Activated T-helper 1 cell treated with anti-CD3 and anti-CD28 coated beads, Interleukin-2, amount 50 U/mL, for 16 hours (primary cell): ENCODE measurements around the gene LINC01488.

Source experiments
- DNase-seq, 2 donors: peaks; one replicate each; pipeline ENCODE4 v3.0.0-alpha.2; 2020; ENCODE audit warnings: low read depth in 1 of 2, low spot score in 1 of 2

The LINC01488 gene

DNA sequence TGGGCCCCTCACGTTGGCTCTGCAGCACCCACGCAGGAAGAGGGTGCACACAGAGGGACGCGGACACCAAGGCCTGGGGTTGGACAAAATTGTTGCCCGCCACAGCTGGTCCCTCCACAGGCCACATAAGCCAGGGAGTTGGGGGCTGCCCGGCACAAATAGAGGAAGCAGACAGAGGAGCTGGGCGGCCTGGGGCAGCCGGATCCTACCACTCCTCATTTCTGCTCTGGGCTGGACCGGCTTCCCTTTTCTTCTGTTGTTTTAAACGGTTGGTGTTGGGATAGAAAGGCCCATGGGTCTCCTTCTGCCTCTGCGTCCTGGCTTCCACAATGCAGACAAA is 36.4 kb upstream of the LINC01488 start:
- DNase-seq, result no peak

DNA sequence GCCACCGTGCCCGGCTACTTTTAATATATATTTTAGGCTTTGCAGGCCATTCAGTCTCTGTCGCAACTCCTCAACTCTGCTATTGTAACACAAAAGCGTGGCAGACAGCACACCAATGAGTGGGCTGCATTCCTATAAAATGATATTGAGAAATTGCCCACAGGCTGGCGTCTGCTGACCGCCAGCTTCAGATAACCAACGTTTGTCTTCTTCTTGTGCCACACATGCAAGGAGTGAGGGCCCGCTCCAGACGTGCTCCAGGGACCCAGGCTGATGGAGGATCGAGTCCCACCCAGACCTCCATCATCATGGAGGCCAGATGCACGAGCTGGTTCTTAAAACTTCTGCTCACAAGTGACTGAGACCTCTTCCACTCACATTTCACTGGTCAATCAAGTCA is 35.4 kb upstream of the LINC01488 start:
- no peak for DNase-seq

DNA sequence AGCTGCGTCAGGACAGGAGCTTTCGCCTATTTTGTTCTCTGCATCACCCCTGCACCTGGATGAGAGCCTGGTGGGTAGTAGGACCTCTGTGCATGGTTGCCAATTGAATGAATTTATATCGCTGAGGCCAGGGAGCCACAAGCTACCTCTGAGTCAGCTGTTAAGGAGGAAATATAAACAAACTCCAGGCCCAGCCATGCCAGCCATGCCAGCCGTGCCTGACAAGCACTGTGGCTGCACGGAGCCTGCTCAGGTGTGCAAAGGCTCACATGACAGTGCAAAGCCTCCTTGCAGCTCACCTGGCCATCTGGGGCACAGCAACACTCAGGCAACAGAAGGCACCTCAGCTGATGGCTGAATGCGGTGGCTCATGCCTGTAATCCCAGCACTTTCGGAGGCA is 33.7 kb upstream of the LINC01488 start:
- no peak for DNase-seq

DNA sequence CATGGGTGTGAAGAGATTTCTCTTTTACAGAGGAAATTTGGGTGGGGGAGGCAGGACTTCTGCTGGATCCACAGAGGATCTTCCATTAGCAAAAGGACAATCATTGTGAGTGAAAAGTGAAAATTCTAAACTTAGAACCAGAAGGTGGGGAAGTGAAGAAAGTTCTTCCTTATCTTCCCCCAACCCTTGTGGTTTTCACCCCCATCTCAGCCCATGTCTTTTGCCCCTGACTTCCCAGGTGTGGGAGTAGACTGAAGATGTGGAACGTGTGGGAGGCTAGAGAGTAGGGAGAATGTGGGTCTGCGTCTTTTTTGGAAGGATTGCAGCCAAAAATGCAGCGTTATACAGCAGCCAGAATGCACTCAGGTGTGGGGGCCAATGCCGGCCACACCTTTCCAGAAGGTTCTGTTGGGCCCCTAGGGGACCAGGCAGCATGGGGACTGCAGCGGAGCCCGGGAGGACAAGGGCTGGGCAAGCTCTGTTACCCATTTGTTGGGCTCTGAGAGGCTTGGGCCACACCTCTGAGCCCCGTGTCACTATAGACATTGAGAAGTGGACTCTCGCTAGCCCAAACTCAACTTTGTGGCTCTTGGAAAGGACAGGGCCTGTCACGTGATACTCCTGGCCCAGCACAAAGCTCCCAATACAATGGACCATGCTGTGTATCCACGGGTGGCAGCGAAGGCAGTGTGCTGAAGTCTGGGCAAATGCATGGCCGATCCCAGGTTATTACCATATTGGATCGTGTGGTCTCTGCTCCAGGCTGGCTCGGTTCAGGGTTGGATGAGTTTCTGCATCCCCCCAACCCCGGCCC is 32.8 kb upstream of the LINC01488 start:
- no peak for DNase-seq

DNA sequence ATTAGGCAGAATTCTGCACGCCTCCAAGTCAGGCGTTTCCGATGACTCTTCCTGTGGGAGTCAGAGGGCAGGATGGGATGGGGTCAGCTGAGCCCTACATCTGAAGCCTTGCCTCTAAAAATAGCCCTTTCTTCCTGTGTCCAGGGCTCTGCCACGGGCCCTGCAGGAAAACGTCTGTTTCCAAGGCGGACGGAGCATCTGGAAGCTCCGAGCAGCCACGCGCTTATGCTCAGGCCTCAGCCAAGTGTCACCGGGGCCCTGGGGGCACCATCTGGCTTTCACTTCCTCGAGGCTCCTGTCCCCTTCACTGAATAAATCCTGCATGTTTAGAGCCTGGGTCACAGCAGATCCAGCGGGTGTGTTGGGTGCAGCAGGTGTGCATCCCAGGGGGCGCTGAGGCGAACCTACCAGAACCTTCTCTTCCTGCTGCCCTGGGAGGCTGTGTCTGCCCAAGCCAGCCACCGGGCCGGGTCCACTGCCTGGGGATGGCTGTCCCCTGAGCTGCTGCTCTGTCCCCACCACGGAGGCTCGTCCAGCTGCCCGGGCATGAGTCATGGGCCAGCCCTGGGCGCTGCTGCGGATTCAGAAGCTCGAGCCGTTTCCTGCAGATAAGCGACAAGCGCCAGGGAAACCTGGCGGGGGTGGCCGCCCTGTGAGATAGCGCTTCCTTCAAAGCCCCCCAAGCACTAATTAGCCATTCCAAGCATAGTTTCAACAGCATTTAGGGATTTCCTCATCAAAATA is 32.0 kb upstream of the LINC01488 start:
- DNase-seq, result no peak

DNA sequence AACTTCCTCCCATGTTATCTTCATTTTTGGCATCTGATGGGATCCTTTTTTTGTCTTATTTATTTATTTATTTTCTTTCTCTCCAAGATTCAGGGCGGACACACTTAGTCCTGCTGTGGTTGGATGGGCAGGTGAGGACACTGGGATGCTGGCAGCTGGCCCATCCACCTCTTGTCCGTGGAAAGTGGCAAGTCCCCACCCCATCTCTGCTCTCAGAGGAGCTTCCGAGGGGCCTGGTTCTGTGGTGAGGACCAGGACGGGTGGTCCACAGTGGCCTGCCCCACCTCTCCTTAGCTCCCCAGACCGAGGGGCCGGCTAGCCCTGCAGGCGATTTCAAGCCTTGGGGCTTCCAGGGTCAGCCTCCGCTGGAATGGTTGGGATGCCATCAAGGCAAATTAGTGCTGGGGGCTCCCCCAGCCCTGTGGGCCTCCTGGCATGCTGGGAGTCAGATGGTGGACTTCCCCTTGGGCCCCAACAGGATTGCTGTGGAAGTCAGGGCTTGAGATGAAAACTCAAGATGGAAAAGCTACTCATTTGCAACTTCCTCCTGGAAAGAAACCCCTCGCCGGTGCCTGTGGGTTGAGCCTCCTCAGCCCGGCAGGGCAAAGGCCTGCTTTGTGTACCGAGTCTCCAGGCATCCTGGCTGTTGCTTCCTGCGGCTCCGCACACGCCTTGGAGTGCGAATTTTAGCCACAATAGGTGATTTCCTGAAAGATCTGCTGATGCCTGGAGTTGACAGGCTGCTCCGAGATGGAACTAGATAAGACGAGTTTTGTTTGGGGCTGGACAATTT is 31.2 kb upstream of the LINC01488 start:
- no peak for DNase-seq

DNA sequence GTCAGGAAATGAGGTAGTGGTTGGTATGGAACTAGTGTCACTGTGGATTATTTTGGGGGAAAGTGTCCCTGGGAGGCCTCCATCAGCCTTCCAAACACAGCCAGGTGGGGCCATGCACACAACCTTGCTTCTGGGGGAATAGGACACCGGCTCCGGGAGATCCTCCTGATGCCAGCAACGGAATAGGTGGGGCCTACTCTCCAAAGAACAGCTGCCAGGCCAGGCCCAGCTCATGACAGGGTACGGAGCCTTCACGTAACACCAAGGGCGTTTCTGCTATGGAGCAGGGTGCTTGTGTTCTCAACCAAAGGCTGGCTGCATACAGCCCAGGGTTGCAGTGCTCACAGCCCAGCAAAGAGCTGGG is 30.6 kb upstream of the LINC01488 start:
- DNase-seq, result no peak

DNA sequence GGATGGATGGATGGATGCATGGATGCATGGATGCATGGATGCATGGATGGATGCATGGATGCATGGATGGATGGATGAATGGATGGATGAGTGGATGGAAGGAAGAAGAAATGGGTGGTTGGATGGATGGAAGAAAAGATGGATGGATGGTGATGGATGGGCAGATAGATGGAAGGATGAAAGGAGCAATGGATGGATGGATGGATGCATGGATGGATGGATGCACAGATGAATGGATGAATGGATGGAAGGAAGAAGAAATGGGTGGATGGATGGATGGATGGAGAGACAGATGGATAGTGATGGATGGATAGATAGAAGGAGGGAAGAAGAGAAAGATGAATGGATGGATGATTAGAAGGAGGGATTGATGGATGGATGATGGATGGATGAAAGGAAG is 30.2 kb upstream of the LINC01488 start:
- DNase-seq, result no peak

DNA sequence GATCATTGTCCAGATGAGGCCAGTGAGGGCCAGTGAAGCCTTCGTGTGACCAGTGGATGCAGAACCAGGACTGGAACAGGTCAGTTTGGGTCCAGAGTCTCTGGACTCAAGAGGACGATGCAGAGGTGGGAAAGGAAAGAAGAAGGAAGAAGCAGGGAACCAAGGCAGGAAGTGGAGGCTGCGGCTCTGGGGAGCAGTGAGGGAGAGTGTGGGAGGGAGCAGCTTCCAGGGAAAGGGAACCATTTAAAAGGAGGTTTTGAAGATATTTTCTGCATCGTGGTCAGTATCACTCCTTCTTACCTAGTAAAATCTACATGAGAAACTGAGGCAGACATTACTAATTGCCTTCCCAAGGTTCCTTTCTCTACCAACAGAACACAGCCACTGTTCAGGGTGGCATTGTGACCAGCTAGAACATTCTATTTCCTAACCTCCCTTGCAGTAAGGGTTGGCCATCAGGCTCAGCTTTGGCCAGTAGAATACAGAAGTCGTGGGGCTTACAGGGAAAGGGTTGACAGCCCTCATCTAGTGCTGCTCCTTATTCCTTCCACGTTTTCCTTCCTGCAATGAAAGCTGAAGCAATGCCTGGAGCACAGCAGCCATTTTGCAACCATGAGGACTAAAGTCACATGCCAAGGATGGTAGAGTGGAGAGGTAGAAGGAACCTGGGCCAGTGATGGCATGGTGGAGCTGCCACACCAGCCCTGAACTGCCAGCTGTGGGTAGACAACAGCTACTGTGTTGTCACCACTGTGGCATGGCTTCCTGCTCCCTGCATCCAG is 29.1 kb upstream of the LINC01488 start:
- no peak for DNase-seq

DNA sequence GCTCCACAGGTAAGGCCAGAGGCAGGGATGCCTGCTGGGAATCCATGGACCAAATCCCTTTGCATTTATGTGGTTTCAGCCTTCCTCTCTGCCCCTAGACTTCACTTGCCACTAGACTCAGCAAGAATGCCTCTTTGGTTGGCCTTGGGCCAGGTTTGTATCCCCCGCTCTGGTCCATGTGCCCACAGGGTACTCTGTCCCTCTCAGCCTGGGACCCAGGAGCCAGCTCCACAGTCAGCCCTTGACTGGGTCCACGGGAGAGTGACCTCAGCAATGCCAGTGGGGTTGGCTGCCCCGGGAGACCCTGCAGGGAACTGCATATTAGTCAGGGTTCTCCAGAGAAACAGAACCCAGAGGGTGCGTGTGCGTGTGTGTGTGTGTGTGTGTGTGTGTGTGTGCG is 28.3 kb upstream of the LINC01488 start:
- no peak for DNase-seq

DNA sequence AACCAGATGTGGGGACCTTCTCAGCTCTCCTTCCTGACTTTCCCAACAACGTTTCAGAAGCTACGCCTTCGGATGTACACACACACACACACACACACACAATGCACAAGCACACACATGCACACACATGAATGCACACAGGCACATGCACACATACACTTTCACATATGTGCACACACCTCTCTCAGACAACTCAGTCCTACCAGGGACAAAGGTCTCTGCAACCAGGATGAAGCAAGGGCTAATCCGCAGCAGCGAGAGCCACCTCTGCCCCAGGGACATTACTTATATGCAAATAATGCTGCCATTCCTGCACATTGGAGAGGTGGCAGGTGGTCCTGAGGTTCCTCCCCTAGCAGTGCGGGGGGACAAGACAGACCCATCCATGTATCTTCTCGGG is 27.4 kb upstream of the LINC01488 start:
- DNase-seq, result no peak

DNA sequence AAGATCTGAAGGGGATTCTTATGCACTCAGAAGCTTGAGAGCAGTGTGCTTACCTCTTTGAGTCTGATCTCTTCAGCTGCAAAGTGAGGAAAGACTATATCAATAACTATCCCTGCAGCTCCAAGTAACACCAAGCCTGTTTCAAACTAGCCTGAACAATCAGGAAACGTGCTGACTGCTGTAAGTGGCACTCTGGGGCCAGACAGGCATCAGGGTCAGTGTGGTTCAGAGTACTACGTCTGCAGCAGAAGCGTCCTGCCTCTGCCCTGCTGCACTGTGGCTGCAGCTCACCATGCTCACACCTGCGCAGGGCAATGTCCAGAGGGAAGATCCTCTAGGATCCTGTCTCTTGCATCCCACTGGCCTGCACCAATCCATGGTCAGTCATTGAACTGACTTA is 25.5 kb upstream of the LINC01488 start:
- no peak for DNase-seq

DNA sequence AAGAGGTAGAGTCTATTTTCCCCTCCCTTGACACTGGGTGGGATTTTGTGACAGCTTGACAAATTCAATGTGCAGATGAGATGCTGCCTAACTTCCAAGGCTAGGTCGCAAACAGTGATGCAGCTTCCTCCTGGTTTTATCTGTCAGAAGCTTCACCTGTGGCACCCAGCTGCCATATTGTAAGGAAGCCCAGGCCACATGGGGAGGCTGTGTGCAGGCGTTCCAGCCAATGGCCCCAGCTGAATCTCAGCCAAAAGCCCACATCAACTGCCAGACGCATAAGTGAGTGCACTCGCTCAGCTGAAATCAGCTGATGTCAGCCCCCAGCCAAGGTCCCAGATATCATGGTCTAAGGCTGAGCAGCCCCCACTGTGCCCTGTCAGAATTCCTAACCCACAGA is 24.8 kb upstream of the LINC01488 start:
- no peak for DNase-seq

DNA sequence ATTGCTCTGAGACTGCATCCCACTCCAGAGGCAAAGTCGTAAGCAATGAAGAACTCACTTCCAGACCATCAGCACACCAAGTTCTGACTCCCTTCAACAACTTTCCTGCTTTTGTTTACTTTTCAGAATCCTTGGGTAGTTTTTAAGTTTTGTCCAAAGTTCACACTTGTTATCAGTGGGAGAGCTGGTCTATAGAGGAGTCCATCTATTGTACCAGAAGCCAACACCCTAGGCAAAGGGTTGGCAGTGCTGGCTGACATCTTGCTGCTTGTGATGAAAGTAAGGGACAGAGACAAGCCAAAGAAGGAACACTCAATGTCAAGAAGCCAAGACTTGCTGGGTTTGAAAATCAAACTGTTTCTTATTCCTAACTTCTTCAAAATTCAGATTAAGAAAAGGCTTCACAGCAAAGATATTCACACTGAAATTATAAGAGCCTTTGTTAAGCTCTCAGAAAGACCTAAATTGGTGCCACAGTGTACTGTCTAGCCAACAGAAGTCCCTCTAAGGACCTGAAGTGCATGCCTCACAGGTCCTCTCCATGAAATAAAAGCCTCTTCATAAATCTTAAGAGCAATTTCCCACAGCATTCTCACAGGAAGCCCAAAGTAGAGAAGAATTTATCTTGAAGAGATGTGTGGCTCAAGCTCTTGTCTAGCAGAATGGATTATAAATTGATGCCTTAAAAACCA is 21.5 kb upstream of the LINC01488 start:
- no peak for DNase-seq

DNA sequence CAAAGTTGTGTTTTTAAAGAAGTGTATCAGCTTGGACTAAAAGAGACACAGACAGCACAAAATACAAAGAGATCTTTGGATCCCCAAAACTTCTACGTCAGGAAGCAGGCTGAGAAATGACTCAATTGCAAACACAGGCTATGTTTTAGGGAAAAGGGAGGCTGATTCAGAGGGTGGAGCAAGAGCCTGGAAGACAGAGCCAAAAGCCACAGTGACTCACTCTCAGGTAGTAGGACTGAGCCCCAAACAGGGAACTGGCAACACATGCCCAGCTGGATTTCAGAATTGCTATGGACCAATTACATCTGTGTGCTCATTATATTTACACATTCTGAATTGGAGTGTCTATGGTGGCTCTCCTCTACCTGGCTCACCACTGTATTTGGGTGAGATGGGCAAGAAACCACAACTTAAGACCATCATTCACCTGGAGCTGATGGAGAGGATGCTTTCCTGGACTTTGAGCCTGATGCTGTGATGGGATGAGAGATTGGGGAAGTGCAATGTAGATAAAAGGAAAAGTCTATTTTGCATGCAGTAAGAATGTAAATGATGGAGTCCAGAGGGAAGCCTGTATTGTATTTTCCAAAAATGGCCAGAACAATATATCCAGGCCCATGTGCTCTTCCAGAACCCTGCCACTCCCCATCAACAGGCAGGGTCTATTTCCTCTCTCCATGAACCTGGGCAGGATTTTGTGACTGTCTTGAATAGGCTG is 20.8 kb upstream of the LINC01488 start:
- no peak for DNase-seq

DNA sequence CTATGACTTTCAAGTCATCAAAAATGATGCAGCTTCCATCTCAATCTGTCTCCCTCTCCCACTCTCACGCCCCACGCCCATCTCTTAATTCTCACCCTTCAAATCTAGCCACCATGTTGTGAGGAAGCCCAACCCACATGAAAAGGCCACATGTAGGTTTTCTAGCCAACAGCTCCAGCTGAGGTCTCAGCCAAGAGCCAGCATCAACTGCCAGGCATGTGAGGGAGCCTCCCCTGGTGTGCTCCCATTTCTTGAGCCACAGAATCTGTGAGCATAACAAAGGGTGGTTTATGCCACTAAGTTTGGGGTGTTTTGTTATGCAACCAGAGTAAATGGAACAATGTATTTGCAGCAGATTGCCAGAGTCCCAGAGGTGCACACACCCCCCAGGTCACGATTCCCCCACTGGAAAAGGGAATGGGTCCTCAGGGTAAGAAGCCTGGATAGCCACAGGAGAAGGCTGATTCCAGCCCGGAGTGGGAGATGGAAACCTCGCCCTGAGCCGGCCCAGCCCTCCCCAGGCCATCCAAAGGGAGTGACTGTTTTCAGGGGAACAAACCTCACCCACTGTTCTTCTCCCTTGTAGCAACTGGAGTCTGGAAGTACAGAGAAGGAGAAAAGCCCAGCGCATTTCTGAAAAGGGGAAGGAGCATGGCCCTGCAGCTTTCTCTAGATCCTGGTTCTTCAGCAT is 20.0 kb upstream of the LINC01488 start:
- no peak for DNase-seq

DNA sequence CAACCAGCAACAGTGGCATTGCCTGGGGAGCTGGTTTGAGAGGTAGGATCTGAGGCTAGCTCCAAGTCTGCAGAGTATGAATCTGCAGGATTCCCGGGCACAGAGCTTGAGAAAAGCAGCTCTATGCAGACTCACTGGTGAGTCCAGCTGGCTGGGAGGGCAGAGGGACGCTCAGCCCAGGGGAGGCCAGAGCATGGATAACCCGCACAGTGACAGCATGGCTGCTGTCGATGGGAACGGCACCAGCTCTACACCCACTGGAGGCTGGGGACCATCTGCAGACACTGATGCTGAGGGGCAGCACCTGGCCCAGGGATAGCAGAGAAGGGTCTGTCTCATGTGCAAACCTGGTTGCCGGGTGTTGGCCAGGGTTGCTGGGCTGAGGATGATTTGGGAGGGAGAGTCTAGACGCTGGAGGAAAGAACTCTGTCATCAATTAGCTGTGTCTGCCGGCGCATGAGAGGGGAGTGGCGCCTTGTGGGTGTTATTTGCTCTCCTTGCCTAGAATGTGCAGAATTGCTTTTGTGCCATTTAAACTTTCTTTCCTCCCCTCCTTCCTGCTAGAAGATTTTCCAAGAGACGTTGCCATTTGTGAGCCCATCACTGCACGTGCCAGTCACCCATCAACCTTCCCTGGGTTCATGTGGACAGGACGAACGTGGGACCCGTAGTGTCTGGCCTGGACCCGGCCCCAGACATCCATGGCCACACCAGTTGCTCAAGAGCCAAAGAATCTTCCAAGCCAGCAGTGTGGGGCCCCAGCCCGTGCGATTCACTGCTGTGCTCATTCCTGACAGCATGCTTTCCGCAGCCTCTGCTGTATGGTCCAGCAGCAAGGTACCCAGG is 19.1 kb upstream of the LINC01488 start:
- DNase-seq, result no peak

DNA sequence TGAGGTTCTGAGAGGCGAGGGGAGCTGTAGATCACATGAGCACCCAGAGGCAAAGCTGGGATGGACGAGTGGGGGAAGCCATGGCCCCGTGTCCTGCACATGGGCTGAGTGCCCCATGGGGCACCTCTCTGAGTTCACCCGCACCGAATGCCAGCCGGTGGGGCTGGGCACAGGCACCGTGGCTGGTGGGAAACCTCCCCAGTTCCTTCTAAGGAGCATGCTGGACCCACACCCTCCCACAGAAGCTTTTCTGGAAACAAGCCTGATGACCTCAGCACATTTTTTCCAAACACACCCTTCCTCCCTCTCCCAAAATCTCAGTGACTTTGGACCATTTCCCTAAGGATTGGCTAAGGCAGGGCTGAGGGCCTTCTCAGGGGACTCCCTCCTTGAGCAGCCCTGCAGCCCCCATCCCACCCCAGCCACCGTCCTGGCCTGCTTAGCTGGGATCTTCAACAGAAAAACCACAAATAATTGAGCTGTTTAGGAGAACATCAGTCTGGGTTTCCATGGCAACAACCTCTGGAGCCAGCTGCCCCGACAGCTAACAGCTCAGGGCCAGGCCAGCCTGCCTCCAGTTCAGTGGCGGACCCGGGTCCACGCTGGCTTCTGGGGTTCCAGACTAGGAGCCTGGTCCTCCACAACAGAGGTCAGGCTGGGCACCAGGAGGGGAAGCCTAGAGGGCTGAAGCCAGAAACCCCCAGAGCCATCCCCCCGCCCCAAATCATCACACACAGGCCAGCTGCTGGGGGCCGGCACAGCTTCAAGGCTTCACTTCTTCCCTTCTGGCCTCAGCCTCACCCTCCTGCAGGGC is 18.1 kb upstream of the LINC01488 start:
- DNase-seq, result no peak
